HL-60 (cell line): Measurements from ENCODE around the gene RANBP9.

Source experiments
- CTCF ChIP-seq: IDR thresholded peaks from one replicate; pipeline ENCODE4 v1.5.1; 2011; ENCODE audit warnings: low read length, control low read depth, inconsistent platforms; ENCODE audit not compliant: insufficient read depth
- GABPA ChIP-seq: IDR thresholded peaks from 2 replicates; pipeline ENCODE4 v1.6.1; 2012; ENCODE audit warnings: low read depth
- POLR2AphosphoS5 ChIP-seq: IDR thresholded peaks from 2 replicates; pipeline ENCODE4 v1.6.1; 2012; ENCODE audit warnings: low read depth
- REST ChIP-seq: IDR thresholded peaks from 2 replicates; pipeline ENCODE4 v1.6.1; 2012; ENCODE audit warnings: low read depth; ENCODE audit not compliant: insufficient replicate concordance

GRCh38 chr6:13682346-13682745 lies 29.3 kb downstream of the RANBP9 start:
- no peak for TF ChIP-seq CTCF
- no peak for TF ChIP-seq POLR2AphosphoS5
- no peak for TF ChIP-seq GABPA
- no peak for TF ChIP-seq REST
